IMR-90 (cell line): Measurements from ENCODE around the gene NEGR1. TPM values are rescaled to one million over a fixed set of nuclear protein-coding genes. Genes with fewer than 3 reads are reported as not detected.

ENCODE experiments used
- ATAC-seq: fragments of 200-7000 bp; cut with Tn5 transposase; 2 replicates; pipeline ENCODE4 v1.9.1; 2020; ENCODE audit warnings: low read depth, mild to moderate bottlenecking, moderate library complexity
- BruUV-seq: library from RNA; stranded (reverse); fragments of 400-500 nt; replicated peaks from 2 replicates; lab custom pipeline; 2021; lab: Mats Ljungman, UMichigan
- CTCF ChIA-PET: fragments of 300-600 bp; formaldehyde crosslinking; extraction: SDS; loops from one replicate; lab custom pipeline; 2021; ENCODE audit warnings: antibody characterized with exemption; lab: Yijun Ruan, JAX
- POLR2A ChIA-PET: fragments of 300-600 bp; sonication (Branson Sonifier 250); formaldehyde crosslinking; loops from one replicate; lab custom pipeline; 2022; ENCODE audit warnings: antibody characterized with exemption; ENCODE audit not compliant: unreplicated experiment; lab: Charles Lee
- DNase-seq: peaks from one replicate; pipeline ENCODE4 v3.0.0; 2013
- H2AFZ ChIP-seq: replicated peaks from 2 replicates; pipeline ENCODE3; 2013; ENCODE audit warnings: low read length, mild to moderate bottlenecking; ENCODE audit not compliant: poor library complexity
- H2AK5ac ChIP-seq: 2 replicates; pipeline ENCODE4 v1.6.1; 2013; ENCODE audit warnings: low read depth, low read length, inconsistent platforms
- H2AK9ac ChIP-seq: replicated peaks from 2 replicates; pipeline ENCODE3; 2013; ENCODE audit warnings: mild to moderate bottlenecking, low read depth, low read length, moderate library complexity; ENCODE audit not compliant: poor library complexity
- H2BK120ac ChIP-seq: 2 replicates; pipeline ENCODE4 v1.6.1; 2013; ENCODE audit warnings: low read depth, low read length, inconsistent platforms
- H2BK15ac ChIP-seq: 3 replicates; pipeline ENCODE4 v1.6.1; 2013; ENCODE audit warnings: low read depth, low read length, inconsistent platforms
- H2BK20ac ChIP-seq: 2 replicates; pipeline ENCODE4 v1.6.1; 2013; ENCODE audit warnings: low read depth, mild to moderate bottlenecking, inconsistent platforms, low read length, moderate library complexity
- H2BK5ac ChIP-seq: 2 replicates; pipeline ENCODE4 v1.6.1; 2013; ENCODE audit warnings: mild to moderate bottlenecking, low read depth, low read length, inconsistent platforms; ENCODE audit not compliant: poor library complexity, severe bottlenecking
- H3K14ac ChIP-seq: replicated peaks from 2 replicates; pipeline ENCODE4 v1.6.1; 2013; ENCODE audit warnings: low read depth, low read length, inconsistent platforms
- H3K18ac ChIP-seq: 2 replicates; pipeline ENCODE4 v1.6.1; 2013; ENCODE audit warnings: low read depth, low read length, control low read depth
- H3K23ac ChIP-seq: 2 replicates; pipeline ENCODE4 v1.6.1; 2013; ENCODE audit warnings: low read depth, low read length, inconsistent platforms
- H3K27ac ChIP-seq: 2 replicates; pipeline ENCODE4 v1.5.1; 2013; ENCODE audit warnings: mild to moderate bottlenecking, control low read depth, low read length; ENCODE audit not compliant: insufficient read depth
- H3K27me3 ChIP-seq: 2 replicates; pipeline ENCODE4 v1.6.1; 2013; ENCODE audit warnings: low read length; ENCODE audit not compliant: control insufficient read depth, insufficient read depth
- H3K36me3 ChIP-seq: 2 replicates; pipeline ENCODE4 v1.6.1; 2013; ENCODE audit warnings: low read length, mixed read lengths; ENCODE audit not compliant: control insufficient read depth, insufficient read depth
- H3K4ac ChIP-seq: 2 replicates; pipeline ENCODE4 v1.6.1; 2013; ENCODE audit warnings: low read depth, low read length, inconsistent platforms
- H3K4me1 ChIP-seq: 2 replicates; pipeline ENCODE4 v1.6.1; 2013; ENCODE audit warnings: low read length, mixed read lengths; ENCODE audit not compliant: control insufficient read depth, insufficient read depth
- H3K4me2 ChIP-seq: 2 replicates; pipeline ENCODE4 v1.6.1; 2013; ENCODE audit warnings: low read depth, mild to moderate bottlenecking, control low read depth, low read length, moderate library complexity
- H3K4me3 ChIP-seq: 2 replicates; pipeline ENCODE4 v1.5.1; 2013; ENCODE audit warnings: low read depth, mild to moderate bottlenecking, control low read depth, low read length, moderate library complexity; ENCODE audit not compliant: insufficient read depth
- H3K56ac ChIP-seq: 2 replicates; pipeline ENCODE4 v1.6.1; 2013; ENCODE audit warnings: low read length, inconsistent platforms; ENCODE audit not compliant: insufficient read depth; ENCODE audit errors: extremely low read depth
- H3K79me1 ChIP-seq, 2 experiments: 2 replicates each; pipeline ENCODE4 v1.6.1; 2013; ENCODE audit warnings: low read length in 2 of 2, inconsistent platforms in 1 of 2, low read depth in 1 of 2
- H3K9ac ChIP-seq: 2 replicates; pipeline ENCODE4 v1.6.1; 2013; ENCODE audit warnings: low read depth, low read length, control low read depth
- H3K9me1 ChIP-seq: 2 replicates; pipeline ENCODE4 v1.6.1; 2013; ENCODE audit warnings: low read length, inconsistent platforms; ENCODE audit not compliant: insufficient read depth
- H3K9me3 ChIP-seq: 2 replicates; pipeline ENCODE4 v1.6.1; 2013; ENCODE audit warnings: low read length; ENCODE audit not compliant: control insufficient read depth, insufficient read depth
- H4K20me1 ChIP-seq: 2 replicates; pipeline ENCODE4 v1.6.1; 2013; ENCODE audit warnings: low read length, inconsistent platforms; ENCODE audit not compliant: insufficient read depth
- H4K5ac ChIP-seq: 2 replicates; pipeline ENCODE4 v1.6.1; 2013; ENCODE audit warnings: mild to moderate bottlenecking, low read depth, low read length, control low read depth
- H4K8ac ChIP-seq, 2 experiments: 2 replicates each; pipeline ENCODE4 v1.6.1; 2013; ENCODE audit warnings: low read depth in 2 of 2, low read length in 2 of 2, control low read depth in 1 of 2, inconsistent platforms in 1 of 2
- H4K91ac ChIP-seq: 2 replicates; pipeline ENCODE4 v1.6.1; 2013; ENCODE audit warnings: low read depth, low read length, inconsistent platforms; ENCODE audit not compliant: insufficient read depth
- BHLHE40 ChIP-seq: fragments of 150-350 bp; IDR thresholded peaks from 2 replicates; pipeline ENCODE4 v1.6.1; 2016; ENCODE audit warnings: mild to moderate bottlenecking, low read depth, low read length
- CHD1 ChIP-seq: IDR thresholded peaks from 2 replicates; pipeline ENCODE4 v1.6.1; 2012; ENCODE audit warnings: low read depth, low read length, improper control_type of control experiment
- CTCF ChIP-seq: conservative IDR thresholded peaks from 2 replicates; pipeline ENCODE4 v1.5.1; 2012; ENCODE audit warnings: mild to moderate bottlenecking, low read depth, low read length, improper control_type of control experiment
- ELK1 ChIP-seq: fragments of 150-350 bp; IDR thresholded peaks from 2 replicates; pipeline ENCODE4 v1.6.1; 2016; ENCODE audit warnings: low read depth, mild to moderate bottlenecking, low read length, moderate library complexity, borderline replicate concordance
- FOS ChIP-seq: fragments of 150-350 bp; IDR thresholded peaks from 2 replicates; pipeline ENCODE4 v1.6.1; 2016; ENCODE audit warnings: low read depth, low read length
- MAFK ChIP-seq: IDR thresholded peaks from 2 replicates; pipeline ENCODE4 v1.6.1; 2012; ENCODE audit warnings: low read depth, low read length, improper control_type of control experiment
- MAZ ChIP-seq: IDR thresholded peaks from 2 replicates; pipeline ENCODE4 v1.6.1; 2012; ENCODE audit warnings: low read depth, mild to moderate bottlenecking, low read length, improper control_type of control experiment, moderate library complexity, borderline replicate concordance
- MXI1 ChIP-seq: IDR thresholded peaks from 2 replicates; pipeline ENCODE4 v1.6.1; 2012; ENCODE audit warnings: low read depth, mild to moderate bottlenecking, low read length, moderate library complexity, borderline replicate concordance
- NFE2L2 ChIP-seq: fragments of 150-350 bp; IDR thresholded peaks from 2 replicates; pipeline ENCODE4 v1.6.1; 2016; ENCODE audit warnings: low read depth, mild to moderate bottlenecking, low read length
- POLR2A ChIP-seq: IDR thresholded peaks from 2 replicates; pipeline ENCODE4 v1.6.1; 2012; ENCODE audit warnings: mild to moderate bottlenecking, low read depth, low read length
- RAD21 ChIP-seq: IDR thresholded peaks from 2 replicates; pipeline ENCODE4 v1.6.1; 2012; ENCODE audit warnings: low read length, improper control_type of control experiment
- RCOR1 ChIP-seq: IDR thresholded peaks from 2 replicates; pipeline ENCODE4 v1.6.1; 2012; ENCODE audit warnings: mild to moderate bottlenecking, low read length, improper control_type of control experiment; ENCODE audit not compliant: insufficient replicate concordance
- RFX5 ChIP-seq: IDR thresholded peaks from 2 replicates; pipeline ENCODE4 v1.8.0; 2012; ENCODE audit warnings: low read depth, mild to moderate bottlenecking, low read length, moderate library complexity
- SMC3 ChIP-seq: fragments of 150-350 bp; IDR thresholded peaks from 2 replicates; pipeline ENCODE4 v1.6.1; 2016; ENCODE audit warnings: low read depth, mild to moderate bottlenecking, antibody characterized with exemption, low read length, moderate library complexity
- WGBS, 2 experiments: methylation state at CpG; one replicate each; pipeline versions ENCODE4 v1.1.5 to v1.1.7; 2013; ENCODE audit warnings: missing lambda C conversion rate in 2 of 2; ENCODE audit not compliant: insufficient read length in 1 of 2; ENCODE audit errors: extremely low coverage in 2 of 2; 5-methylcytosine and 5-hydroxymethylcytosine counted together
- dilution Hi-C: fragments of 300-500 bp; cut with HindIII; formaldehyde crosslinking; loops from one replicate; pipeline ENCODE4 v1.14.3; 2018; ENCODE audit warnings: low sequenced_read_pairs; ENCODE audit not compliant: unreplicated experiment
- in situ Hi-C: fragments of 300-500 bp; cut with MboI; formaldehyde crosslinking; loops from 3 replicates; pipeline ENCODE4 v1.14.3; 2019; ENCODE audit warnings: low sequenced_read_pairs, inconsistent platforms, mixed read lengths
- intact Hi-C: fragments of 100-400 bp; cut with micrococcal nuclease; formaldehyde crosslinking; loops from 2 replicates; pipeline ENCODE4 v1.10.0; 2022
- polyA plus RNA-seq, 3 experiments: library from polyadenylated mRNA; depleted of rRNA; stranded (reverse); fragments of >200 nt; gene quantifications; 2 replicates each; pipeline ENCODE4 v1.2.3, GENCODE V29; 2012; ENCODE audit warnings: low replicate concordance in 1 of 3
- total RNA-seq: library from RNA; depleted of rRNA; stranded (reverse); fragments of >200 nt; gene quantifications from 2 replicates; pipeline ENCODE4 v1.2.3, GENCODE V29; 2012
- TF ChIP-seq, protein P1 (sequence below): fragments of 150-350 bp; IDR thresholded peaks from 2 replicates; pipeline ENCODE4 v1.6.1; 2017; ENCODE audit warnings: mild to moderate bottlenecking, antibody characterized with exemption, low read length, low read depth

Gene NEGR1
- total and polyA plus RNA-seq, 2 of the 4 experiments (the other 2 are of a cell fraction), result 5.1 to 9.1 TPM

GRCh38 chr1:72119491-72119890 is 162.8 kb downstream of the NEGR1 start:
- no TSS peak for BruUV-seq
- H2AK9ac ChIP-seq, result no peak overlapping the region
- ATAC-seq (no peak), DNase-seq (no peak)
- no peak overlapping the region for H4K5ac ChIP-seq
- H4K20me1 ChIP-seq, result no peaks in the 10 kb centered on the region
- H2BK15ac ChIP-seq, result no peak overlapping the region
- TF ChIP-seq MAFK (no peak), FOS (no peak), NFE2L2 (no peak), RCOR1 (no peak), ELK1 (no peak), BHLHE40 (no peak), MXI1 (no peak), MAZ (no peak), POLR2A (no peak), RFX5 (no peak), SMC3 (no peak), RAD21 (no peak), CTCF (no peak), CHD1 (no peak)
- TF ChIP-seq, protein P1, sequence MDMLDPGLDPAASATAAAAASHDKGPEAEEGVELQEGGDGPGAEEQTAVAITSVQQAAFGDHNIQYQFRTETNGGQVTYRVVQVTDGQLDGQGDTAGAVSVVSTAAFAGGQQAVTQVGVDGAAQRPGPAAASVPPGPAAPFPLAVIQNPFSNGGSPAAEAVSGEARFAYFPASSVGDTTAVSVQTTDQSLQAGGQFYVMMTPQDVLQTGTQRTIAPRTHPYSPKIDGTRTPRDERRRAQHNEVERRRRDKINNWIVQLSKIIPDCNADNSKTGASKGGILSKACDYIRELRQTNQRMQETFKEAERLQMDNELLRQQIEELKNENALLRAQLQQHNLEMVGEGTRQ, result no peak
- H3K4ac ChIP-seq, result no peak overlapping the region
- CTCF ChIA-PET, result interaction anchor here (0.7 kb wide), 1 partner anchor 768 kb away, joined by 4 read pairs; no protein-coding TSS in a partner anchor
- H2AFZ ChIP-seq, result no peak overlapping the region
- no peak overlapping the region for H3K4me2 ChIP-seq
- no peak overlapping the region for H3K56ac ChIP-seq
- no peak overlapping the region for H2BK5ac ChIP-seq
- in situ Hi-C loops (no loop called here), dilution Hi-C loops (no loop called here), intact Hi-C loops (no loop called here)
- H2AK5ac ChIP-seq, result no peak overlapping the region
- H3K4me1 ChIP-seq, result no peaks in the 10 kb centered on the region
- no peak overlapping the region for H3K23ac ChIP-seq
- 0 out of 2 replicates have a peak, but pooled peaks cover 6% of the 10 kb centered on the region for H3K9me1 ChIP-seq
- no peaks in the 10 kb centered on the region for H3K9me3 ChIP-seq
- H3K36me3 ChIP-seq, result no peaks in the 10 kb centered on the region
- no peak overlapping the region for H3K18ac ChIP-seq
- H2BK20ac ChIP-seq, result no peak overlapping the region
- no peak overlapping the region for H4K8ac ChIP-seq
- no CpG with 5 or more reads among the region's 1 CpG for WGBS, 2 experiments
- no peak overlapping the region for H3K14ac ChIP-seq
- H4K91ac ChIP-seq, result no peak overlapping the region
- H3K4me3 ChIP-seq, result no peak overlapping the region
- no peak overlapping the region for H3K27ac ChIP-seq
- POLR2A ChIA-PET, result no interaction called here
- no peaks in the 10 kb centered on the region for H3K79me1 ChIP-seq
- no peaks in the 10 kb centered on the region for H3K27me3 ChIP-seq
- H2BK120ac ChIP-seq, result no peak overlapping the region
- no peak overlapping the region for H3K9ac ChIP-seq
